H1 (cell line): ENCODE measurements around the gene INHBC. TPM values are rescaled to one million over a fixed set of nuclear protein-coding genes. Genes with fewer than 3 reads are reported as not detected.

Source experiments
- ASH2L ChIP-seq: fragments of 200-600, 300-600 bp; sonication (generic); IDR thresholded peaks from one replicate; pipeline ENCODE4 v1.7.1; 2017; ENCODE audit warnings: low read length
- EGR1 ChIP-seq: IDR thresholded peaks from 2 replicates; pipeline ENCODE4 v1.6.1; 2011; ENCODE audit warnings: low read depth, low read length, borderline replicate concordance
- JUN ChIP-seq: IDR thresholded peaks from 2 replicates; pipeline ENCODE4 v1.6.1; 2011; ENCODE audit warnings: low read depth, mild to moderate bottlenecking, improper control_type of control experiment, low read length
- MAFK ChIP-seq: IDR thresholded peaks from 2 replicates; pipeline ENCODE4 v1.6.1; 2012; ENCODE audit warnings: low read depth, mild to moderate bottlenecking, improper control_type of control experiment, low read length
- SP2 ChIP-seq: IDR thresholded peaks from 2 replicates; pipeline ENCODE4 v1.6.1; 2012; ENCODE audit warnings: mild to moderate bottlenecking, low read length, inconsistent platforms
- TBP ChIP-seq: IDR thresholded peaks from 2 replicates; pipeline ENCODE4 v1.6.1; 2011; ENCODE audit warnings: low read depth, low read length, improper control_type of control experiment
- YY1 ChIP-seq: IDR thresholded peaks from 2 replicates; pipeline ENCODE4 v1.6.1; 2011; ENCODE audit warnings: low read depth, mild to moderate bottlenecking, low read length
- ZNF274 ChIP-seq: IDR thresholded peaks from 2 replicates; pipeline ENCODE4 v1.7.0; 2012; ENCODE audit warnings: low read length, borderline replicate concordance; ENCODE audit errors: extremely low read depth
- polyA plus RNA-seq, 7 experiments: library from polyadenylated mRNA; depleted of rRNA in 3 of 7; stranded (reverse) in 5 of 7; unstranded in 2 of 7; fragments of >200 nt in 5 of 7; fragments of 200-250 nt in 2 of 7; gene quantifications; 1 replicate in 5 of 7; 2 replicates in 1 of 7; 4 replicates in 1 of 7; pipeline versions ENCODE4 v1.2.1 to v1.2.3, GENCODE V29; 2011 to 2013; ENCODE audit warnings: missing spikeins in 2 of 7, mixed read lengths in 2 of 7
- total RNA-seq: library from RNA; stranded (reverse); fragmentation: NEBNext Ultra II Directional; extraction: Animal tissue kit (Norgen Biotek cat#: 25700); gene quantifications from 2 replicates; pipeline ENCODE4 v1.2.1, GENCODE V29; 2021
- TF ChIP-seq, protein P1 (sequence below): fragments of 300-600 bp; sonication (generic); IDR thresholded peaks from 2 replicates; pipeline ENCODE4 v1.7.1; 2012; ENCODE audit warnings: low read length, moderate library complexity, mild to moderate bottlenecking, inconsistent platforms; ENCODE audit not compliant: insufficient replicate concordance
- TF ChIP-seq, protein P2 (sequence below): IDR thresholded peaks from 2 replicates; pipeline ENCODE4 v1.6.1; 2012; ENCODE audit warnings: inconsistent platforms
- TF ChIP-seq, protein P3 (sequence below): IDR thresholded peaks from 2 replicates; pipeline ENCODE4 v1.6.1; 2011; ENCODE audit warnings: low read depth, mild to moderate bottlenecking, low read length; ENCODE audit not compliant: insufficient read depth

INHBC gene
- total and polyA plus RNA-seq, 2 of the 8 experiments (the other 6 are each of a cell fraction or from before 2014, with no cell fraction given) = 0.15 TPM; not detected in 1

DNA sequence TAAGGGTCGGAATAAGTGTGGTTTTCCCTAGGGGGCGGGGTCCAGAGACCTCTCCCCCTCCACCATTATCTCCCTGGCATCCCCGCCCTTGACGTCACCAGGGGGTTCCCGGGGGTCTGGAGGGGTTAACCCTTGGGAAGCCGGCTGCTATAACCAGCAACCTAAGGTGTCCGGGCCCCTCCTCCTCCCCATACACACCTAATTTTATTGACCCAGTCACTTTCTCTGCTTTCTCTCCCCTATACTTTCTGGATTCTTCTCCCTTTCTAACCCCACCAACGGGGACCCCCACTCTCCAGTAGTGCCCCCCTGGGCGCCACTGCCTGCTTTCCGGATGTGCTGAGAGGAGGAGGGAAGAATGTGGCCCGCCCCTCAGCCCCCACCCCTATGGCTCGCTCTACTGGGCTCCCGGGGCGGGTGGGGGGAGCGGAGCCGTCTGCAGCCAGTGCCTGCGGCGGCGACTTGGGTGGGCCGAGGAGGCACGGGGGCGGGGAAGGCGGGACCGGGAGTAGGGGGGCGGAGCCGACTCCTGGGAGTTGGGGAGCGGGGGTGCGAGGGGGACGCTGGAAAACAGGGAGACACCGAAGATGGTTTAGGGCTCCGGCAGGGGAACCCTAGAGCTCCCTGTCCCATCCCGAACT, 26.8 kb downstream of the INHBC start (continued):
- TF ChIP-seq EGR1 (no peak), MAFK (no peak), JUN (no peak), TBP (no peak; the same call in 1 of the 2 replicates), YY1 (no peak), ZNF274 (no peak), SP2 (no peak), ASH2L (peak; percentile 67)
- TF ChIP-seq, protein P1, sequence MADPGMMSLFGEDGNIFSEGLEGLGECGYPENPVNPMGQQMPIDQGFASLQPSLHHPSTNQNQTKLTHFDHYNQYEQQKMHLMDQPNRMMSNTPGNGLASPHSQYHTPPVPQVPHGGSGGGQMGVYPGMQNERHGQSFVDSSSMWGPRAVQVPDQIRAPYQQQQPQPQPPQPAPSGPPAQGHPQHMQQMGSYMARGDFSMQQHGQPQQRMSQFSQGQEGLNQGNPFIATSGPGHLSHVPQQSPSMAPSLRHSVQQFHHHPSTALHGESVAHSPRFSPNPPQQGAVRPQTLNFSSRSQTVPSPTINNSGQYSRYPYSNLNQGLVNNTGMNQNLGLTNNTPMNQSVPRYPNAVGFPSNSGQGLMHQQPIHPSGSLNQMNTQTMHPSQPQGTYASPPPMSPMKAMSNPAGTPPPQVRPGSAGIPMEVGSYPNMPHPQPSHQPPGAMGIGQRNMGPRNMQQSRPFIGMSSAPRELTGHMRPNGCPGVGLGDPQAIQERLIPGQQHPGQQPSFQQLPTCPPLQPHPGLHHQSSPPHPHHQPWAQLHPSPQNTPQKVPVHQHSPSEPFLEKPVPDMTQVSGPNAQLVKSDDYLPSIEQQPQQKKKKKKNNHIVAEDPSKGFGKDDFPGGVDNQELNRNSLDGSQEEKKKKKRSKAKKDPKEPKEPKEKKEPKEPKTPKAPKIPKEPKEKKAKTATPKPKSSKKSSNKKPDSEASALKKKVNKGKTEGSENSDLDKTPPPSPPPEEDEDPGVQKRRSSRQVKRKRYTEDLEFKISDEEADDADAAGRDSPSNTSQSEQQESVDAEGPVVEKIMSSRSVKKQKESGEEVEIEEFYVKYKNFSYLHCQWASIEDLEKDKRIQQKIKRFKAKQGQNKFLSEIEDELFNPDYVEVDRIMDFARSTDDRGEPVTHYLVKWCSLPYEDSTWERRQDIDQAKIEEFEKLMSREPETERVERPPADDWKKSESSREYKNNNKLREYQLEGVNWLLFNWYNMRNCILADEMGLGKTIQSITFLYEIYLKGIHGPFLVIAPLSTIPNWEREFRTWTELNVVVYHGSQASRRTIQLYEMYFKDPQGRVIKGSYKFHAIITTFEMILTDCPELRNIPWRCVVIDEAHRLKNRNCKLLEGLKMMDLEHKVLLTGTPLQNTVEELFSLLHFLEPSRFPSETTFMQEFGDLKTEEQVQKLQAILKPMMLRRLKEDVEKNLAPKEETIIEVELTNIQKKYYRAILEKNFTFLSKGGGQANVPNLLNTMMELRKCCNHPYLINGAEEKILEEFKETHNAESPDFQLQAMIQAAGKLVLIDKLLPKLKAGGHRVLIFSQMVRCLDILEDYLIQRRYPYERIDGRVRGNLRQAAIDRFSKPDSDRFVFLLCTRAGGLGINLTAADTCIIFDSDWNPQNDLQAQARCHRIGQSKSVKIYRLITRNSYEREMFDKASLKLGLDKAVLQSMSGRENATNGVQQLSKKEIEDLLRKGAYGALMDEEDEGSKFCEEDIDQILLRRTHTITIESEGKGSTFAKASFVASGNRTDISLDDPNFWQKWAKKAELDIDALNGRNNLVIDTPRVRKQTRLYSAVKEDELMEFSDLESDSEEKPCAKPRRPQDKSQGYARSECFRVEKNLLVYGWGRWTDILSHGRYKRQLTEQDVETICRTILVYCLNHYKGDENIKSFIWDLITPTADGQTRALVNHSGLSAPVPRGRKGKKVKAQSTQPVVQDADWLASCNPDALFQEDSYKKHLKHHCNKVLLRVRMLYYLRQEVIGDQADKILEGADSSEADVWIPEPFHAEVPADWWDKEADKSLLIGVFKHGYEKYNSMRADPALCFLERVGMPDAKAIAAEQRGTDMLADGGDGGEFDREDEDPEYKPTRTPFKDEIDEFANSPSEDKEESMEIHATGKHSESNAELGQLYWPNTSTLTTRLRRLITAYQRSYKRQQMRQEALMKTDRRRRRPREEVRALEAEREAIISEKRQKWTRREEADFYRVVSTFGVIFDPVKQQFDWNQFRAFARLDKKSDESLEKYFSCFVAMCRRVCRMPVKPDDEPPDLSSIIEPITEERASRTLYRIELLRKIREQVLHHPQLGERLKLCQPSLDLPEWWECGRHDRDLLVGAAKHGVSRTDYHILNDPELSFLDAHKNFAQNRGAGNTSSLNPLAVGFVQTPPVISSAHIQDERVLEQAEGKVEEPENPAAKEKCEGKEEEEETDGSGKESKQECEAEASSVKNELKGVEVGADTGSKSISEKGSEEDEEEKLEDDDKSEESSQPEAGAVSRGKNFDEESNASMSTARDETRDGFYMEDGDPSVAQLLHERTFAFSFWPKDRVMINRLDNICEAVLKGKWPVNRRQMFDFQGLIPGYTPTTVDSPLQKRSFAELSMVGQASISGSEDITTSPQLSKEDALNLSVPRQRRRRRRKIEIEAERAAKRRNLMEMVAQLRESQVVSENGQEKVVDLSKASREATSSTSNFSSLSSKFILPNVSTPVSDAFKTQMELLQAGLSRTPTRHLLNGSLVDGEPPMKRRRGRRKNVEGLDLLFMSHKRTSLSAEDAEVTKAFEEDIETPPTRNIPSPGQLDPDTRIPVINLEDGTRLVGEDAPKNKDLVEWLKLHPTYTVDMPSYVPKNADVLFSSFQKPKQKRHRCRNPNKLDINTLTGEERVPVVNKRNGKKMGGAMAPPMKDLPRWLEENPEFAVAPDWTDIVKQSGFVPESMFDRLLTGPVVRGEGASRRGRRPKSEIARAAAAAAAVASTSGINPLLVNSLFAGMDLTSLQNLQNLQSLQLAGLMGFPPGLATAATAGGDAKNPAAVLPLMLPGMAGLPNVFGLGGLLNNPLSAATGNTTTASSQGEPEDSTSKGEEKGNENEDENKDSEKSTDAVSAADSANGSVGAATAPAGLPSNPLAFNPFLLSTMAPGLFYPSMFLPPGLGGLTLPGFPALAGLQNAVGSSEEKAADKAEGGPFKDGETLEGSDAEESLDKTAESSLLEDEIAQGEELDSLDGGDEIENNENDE = peak; percentile 46
- TF ChIP-seq, protein P2, sequence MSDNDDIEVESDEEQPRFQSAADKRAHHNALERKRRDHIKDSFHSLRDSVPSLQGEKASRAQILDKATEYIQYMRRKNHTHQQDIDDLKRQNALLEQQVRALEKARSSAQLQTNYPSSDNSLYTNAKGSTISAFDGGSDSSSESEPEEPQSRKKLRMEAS = no peak
- TF ChIP-seq, protein P3, sequence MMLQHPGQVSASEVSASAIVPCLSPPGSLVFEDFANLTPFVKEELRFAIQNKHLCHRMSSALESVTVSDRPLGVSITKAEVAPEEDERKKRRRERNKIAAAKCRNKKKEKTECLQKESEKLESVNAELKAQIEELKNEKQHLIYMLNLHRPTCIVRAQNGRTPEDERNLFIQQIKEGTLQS = no peak
